LNCAP (cell line): ENCODE measurements around the gene ADGRB3.

Source experiments
- TF ChIP-seq, protein P1 (sequence below): fragments of 450-650 bp; IDR thresholded peaks from 2 replicates; pipeline ENCODE4 v1.5.1; 2017; ENCODE audit warnings: mild to moderate bottlenecking

ADGRB3 gene

DNA sequence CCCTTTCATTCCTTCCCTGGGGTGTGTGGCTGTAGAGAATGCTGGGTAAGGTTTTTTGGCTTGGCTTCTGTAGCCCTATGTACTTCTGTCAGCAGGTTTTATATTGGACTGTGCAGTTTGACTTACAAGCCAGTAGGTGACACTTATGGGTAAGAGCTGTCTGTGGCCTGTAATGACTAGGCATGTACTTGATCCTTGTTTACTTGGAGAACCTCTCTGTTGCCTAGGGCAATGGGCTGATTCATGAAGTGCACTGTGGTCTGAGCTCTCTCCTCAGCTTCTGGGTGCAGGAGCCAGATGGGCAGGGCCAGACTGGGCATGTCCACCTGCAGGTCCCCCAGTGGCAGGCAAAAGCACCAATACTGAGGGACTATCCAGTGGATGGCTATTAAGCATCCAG, 544.6 kb downstream of the ADGRB3 start:
- TF ChIP-seq, protein P1, sequence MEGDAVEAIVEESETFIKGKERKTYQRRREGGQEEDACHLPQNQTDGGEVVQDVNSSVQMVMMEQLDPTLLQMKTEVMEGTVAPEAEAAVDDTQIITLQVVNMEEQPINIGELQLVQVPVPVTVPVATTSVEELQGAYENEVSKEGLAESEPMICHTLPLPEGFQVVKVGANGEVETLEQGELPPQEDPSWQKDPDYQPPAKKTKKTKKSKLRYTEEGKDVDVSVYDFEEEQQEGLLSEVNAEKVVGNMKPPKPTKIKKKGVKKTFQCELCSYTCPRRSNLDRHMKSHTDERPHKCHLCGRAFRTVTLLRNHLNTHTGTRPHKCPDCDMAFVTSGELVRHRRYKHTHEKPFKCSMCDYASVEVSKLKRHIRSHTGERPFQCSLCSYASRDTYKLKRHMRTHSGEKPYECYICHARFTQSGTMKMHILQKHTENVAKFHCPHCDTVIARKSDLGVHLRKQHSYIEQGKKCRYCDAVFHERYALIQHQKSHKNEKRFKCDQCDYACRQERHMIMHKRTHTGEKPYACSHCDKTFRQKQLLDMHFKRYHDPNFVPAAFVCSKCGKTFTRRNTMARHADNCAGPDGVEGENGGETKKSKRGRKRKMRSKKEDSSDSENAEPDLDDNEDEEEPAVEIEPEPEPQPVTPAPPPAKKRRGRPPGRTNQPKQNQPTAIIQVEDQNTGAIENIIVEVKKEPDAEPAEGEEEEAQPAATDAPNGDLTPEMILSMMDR = no peak

DNA sequence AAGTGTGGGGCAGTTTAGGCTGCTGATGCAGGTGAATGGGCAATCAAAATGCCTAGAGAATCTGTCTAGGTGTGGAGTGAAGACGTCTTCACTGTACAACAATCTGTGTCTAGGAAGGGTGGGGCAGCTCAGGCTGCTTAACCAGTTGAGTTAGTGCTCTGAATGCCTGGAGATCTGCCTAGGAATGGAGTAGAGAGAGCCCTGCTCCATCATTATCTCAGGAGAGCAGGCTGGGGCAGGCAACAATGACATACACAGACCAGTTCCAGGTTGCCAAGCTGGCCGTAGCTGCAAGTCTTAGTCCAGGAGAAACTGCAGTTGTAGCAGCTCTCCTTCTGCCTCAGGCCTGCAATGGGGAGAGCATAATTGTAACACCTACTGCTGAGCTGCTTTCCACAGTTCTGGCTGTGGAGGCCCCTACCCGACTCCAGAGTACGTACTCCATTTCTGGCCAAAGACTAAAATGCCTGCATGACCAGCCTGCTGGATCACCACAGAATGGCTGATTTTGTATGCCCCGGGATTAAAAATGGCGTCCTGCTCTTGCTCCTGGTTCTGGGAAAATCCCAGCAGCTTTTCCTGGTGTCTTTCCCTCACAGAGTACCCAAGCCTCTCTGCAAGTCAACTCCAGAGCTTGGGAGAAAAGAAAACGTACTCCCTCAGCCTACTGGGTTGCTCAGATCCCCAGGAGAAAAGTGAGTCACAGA, 545.4 kb downstream of the ADGRB3 start:
- TF ChIP-seq, protein P1 = no peak

DNA sequence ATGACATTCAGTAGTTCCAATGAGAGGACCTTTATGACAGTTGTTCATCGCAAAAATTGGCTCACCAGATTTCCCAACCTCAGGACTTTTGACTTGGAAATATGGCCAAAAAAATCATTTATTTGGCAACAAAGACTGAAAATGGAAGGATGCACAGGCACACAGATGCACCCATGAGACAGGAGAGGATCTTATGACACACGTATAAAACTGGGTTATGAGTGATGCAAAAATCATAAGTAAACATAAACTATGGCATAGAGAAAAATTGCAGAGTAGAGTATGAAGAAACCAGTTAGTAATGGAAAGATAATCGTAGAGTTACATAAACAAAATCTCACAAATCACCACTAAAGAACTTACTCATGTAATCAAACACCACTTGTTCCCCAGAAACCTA, 546.9 kb downstream of the ADGRB3 start:
- TF ChIP-seq, protein P1 = no peak

DNA sequence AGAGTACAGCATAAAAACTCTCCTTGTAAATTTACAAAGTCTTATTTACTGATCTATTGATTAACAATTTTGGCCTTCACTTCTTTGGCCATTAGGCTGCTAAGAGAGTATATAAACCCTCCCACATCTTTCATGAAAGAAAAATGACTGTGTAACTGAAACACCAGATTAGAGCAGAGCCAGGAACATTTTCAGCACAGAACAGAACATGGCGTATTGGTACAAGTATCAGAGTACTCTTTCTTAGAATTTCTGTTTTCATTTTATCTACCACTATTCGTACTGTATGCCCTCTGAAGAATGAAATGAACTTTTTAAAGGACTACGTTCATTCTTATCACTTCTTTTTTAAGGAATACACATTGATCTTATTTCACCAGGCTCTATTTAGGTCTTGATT, 550.2 kb downstream of the ADGRB3 start:
- TF ChIP-seq, protein P1 = no peak

DNA sequence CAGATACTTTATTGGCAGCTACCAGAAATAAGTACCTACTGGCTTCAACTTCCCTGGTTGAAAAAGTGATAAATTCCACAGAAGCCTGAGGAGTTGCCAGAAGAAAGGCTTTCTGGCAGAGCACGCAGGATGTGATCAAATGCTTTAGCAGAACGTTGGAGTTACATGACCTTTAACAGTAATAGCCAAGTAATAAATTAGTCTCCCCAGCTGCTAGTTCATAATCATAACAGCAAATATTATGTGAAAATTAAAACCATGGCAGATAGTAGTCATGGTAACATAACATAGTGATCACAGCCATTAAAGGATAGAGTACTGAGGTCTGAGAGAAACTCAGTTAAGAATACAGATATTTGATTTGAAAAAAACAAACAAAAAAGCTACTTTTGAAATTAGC, 567.7 kb downstream of the ADGRB3 start:
- TF ChIP-seq, protein P1 = no peak

DNA sequence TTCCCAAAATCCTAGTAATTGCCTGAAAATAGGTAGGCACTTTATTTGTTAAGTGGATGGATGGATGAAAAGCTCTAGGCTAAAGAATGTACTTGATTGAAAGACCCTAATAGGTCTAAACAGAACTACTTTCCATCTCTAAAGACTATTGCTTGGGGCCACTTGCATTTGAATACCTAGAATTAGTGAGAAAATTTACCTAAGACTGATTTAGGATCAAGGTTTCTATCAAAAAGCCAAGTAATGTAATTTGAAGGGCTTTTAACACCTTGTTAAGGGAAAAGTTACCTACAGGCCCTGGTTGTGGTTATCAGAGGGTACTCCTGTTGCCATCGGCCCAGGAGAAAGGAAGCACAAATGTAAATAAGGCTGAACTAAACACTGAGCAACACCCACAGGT, 581.0 kb downstream of the ADGRB3 start:
- TF ChIP-seq, protein P1 = no peak

DNA sequence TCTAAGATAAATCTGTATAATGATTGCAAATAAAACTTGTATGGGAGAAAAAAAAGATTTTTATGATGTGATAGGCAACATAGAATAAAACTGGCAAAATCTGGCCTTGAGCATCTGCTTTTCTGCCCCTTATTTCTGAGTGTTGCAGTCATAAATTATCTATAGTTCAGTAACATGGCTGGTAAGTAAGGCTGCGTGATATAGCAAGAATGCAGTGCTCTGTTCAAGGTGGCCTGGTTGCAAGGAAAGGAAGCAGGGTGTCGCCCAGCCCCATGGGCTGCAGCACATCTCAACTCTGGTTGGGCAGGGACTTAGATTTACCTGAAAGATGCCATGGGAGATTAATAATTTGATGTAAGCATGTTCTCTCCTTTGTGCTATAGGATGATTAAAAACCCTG, 582.3 kb downstream of the ADGRB3 start:
- TF ChIP-seq, protein P1 = no peak

DNA sequence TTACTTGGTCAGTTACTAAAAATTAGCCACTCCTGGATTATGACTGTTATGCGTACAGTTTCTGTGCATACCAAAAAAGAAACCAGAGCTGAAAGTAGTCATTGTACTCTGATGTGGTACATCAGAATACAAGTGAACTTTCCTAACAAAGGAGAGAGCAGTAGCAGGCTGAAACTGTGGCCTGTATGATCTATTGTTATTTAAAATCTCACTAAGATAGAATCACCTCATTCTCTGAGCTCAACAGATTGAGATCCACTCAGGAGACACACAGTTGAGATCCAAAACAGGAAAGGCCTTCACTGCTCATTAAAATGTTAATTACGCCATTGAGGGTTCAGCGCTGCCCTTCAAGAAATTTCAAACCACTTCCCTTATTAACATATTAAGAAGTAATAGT, 585.3 kb downstream of the ADGRB3 start:
- TF ChIP-seq, protein P1 = no peak
